Measurements from ENCODE around the gene CALB2. TPM values are rescaled to one million over a fixed set of nuclear protein-coding genes. Genes with fewer than 3 reads are reported as not detected.
A peak's percentile ranks its signal among the peaks of the same experiment; 100 is the strongest.

The CALB2 gene
- total RNA-seq, 2 experiments from 2014 or later = not detected

GRCh38 chr16:71426069-71426879 is 67.8 kb downstream of the CALB2 start:
- peaks cover 9% of the 10 kb centered on the region for H3K4me1 Mint-ChIP-seq
- H3K4me3 Mint-ChIP-seq = peak overlapping the region; percentile 58
- CTCF ChIA-PET = interaction anchor here (2.2 kb wide), 1 partner anchor 14 kb away, joined by 10 read pairs; no protein-coding TSS in a partner anchor

GRCh38 chr16:71426880-71427615 is 68.5 kb downstream of the CALB2 start:
- Mint-ChIP-seq H3K27ac (peak overlapping the region; percentile 46), H3K4me3 (peak overlapping the region; percentile 58), H3K4me1 (peaks cover 9% of the 10 kb centered on the region), H3K36me3 (no peaks in the 10 kb centered on the region), H3K27me3 (peaks cover 39% of the 10 kb centered on the region), H3K9me3 (ENCODE audit: low read depth) (no peaks in the 10 kb centered on the region)
- CTCF ChIA-PET = interaction anchor here (2.2 kb wide), 1 partner anchor 15 kb away, joined by 10 read pairs; no protein-coding TSS in a partner anchor
- ATAC-seq (peak; percentile 6), DNase-seq (no peak)

More at GRCh38 chr16:71426069-71426879, 67.8 kb downstream of the CALB2 start:
- no peaks in the 10 kb centered on the region for H3K36me3 Mint-ChIP-seq
- ATAC-seq (peak; percentile 79), DNase-seq (peak; percentile 69)
- peak overlapping the region; percentile 46 for H3K27ac Mint-ChIP-seq
- H3K9me3 Mint-ChIP-seq (ENCODE audit: low read depth) = no peaks in the 10 kb centered on the region
- peaks cover 39% of the 10 kb centered on the region for H3K27me3 Mint-ChIP-seq

- CTCF ChIA-PET = interaction anchor here (2.5 kb wide), 1 partner anchor 16 kb away, joined by 7 read pairs; no protein-coding TSS in a partner anchor
- Mint-ChIP-seq H3K9me3 (ENCODE audit: low read depth) (no peaks in the 10 kb centered on the region), H3K27me3 (peaks cover 39% of the 10 kb centered on the region), H3K27ac (no peak overlapping the region), H3K4me3 (no peak overlapping the region), H3K4me1 (peaks cover 12% of the 10 kb centered on the region), H3K36me3 (no peaks in the 10 kb centered on the region)
- ATAC-seq = no peak
- no peak for DNase-seq
These were observed 69.9 kb downstream of the CALB2 start for GRCh38 chr16:71428385-71428784.

- Mint-ChIP-seq H3K27me3 (peaks cover 38% of the 10 kb centered on the region), H3K27ac (no peak overlapping the region), H3K36me3 (no peaks in the 10 kb centered on the region), H3K9me3 (ENCODE audit: low read depth) (no peaks in the 10 kb centered on the region), H3K4me1 (peaks cover 12% of the 10 kb centered on the region), H3K4me3 (no peak overlapping the region)
- ATAC-seq (no peak), DNase-seq (no peak)
- CTCF ChIA-PET = interaction anchor here (1.7 to 2.5 kb wide), 2 partner anchors 15 to 16 kb away, joined by 3 to 7 read pairs; no protein-coding TSS in a partner anchor
These were observed 70.4 kb downstream of the CALB2 start for GRCh38 chr16:71428883-71429282.

- H3K36me3 Mint-ChIP-seq = no peaks in the 10 kb centered on the region
- H3K4me1 Mint-ChIP-seq = peaks cover 12% of the 10 kb centered on the region
- ATAC-seq = no peak
- no peak for DNase-seq
- no peaks in the 10 kb centered on the region for H3K9me3 Mint-ChIP-seq (ENCODE audit: low read depth)
- H3K27me3 Mint-ChIP-seq = peaks cover 33% of the 10 kb centered on the region
- H3K4me3 Mint-ChIP-seq = no peak overlapping the region
- CTCF ChIA-PET = interaction anchor here (1.7 to 2.5 kb wide), 2 partner anchors 15 to 17 kb away, joined by 3 to 7 read pairs; no protein-coding TSS in a partner anchor
- H3K27ac Mint-ChIP-seq = no peak overlapping the region
These were observed 71.1 kb downstream of the CALB2 start for GRCh38 chr16:71429581-71429980.

- H3K4me1 Mint-ChIP-seq = peaks cover 12% of the 10 kb centered on the region
- no peaks in the 10 kb centered on the region for H3K36me3 Mint-ChIP-seq
- H3K27me3 Mint-ChIP-seq = peaks cover 23% of the 10 kb centered on the region
- no peak overlapping the region for H3K27ac Mint-ChIP-seq
- ATAC-seq (no peak), DNase-seq (no peak)
- no peak overlapping the region for H3K4me3 Mint-ChIP-seq
- no peaks in the 10 kb centered on the region for H3K9me3 Mint-ChIP-seq (ENCODE audit: low read depth)
- CTCF ChIA-PET = interaction anchor here (1.7 kb wide), 1 partner anchor 16 kb away, joined by 3 read pairs; no protein-coding TSS in a partner anchor
These were observed 72.2 kb downstream of the CALB2 start for GRCh38 chr16:71430744-71431143.

GRCh38 chr16:71431176-71431575 is 72.7 kb downstream of the CALB2 start:
- no peak for DNase-seq
- Mint-ChIP-seq H3K4me3 (no peak overlapping the region), H3K27ac (no peak overlapping the region), H3K36me3 (no peaks in the 10 kb centered on the region), H3K27me3 (peaks cover 18% of the 10 kb centered on the region), H3K9me3 (ENCODE audit: low read depth) (no peaks in the 10 kb centered on the region), H3K4me1 (peaks cover 12% of the 10 kb centered on the region)
- ATAC-seq = no peak
- CTCF ChIA-PET = no interaction called here

GRCh38 chr16:71431991-71432390 is 73.5 kb downstream of the CALB2 start:
- Mint-ChIP-seq H3K27ac (no peak overlapping the region), H3K36me3 (no peaks in the 10 kb centered on the region), H3K9me3 (ENCODE audit: low read depth) (no peaks in the 10 kb centered on the region), H3K4me3 (no peak overlapping the region), H3K27me3 (peaks cover 13% of the 10 kb centered on the region), H3K4me1 (peaks cover 6% of the 10 kb centered on the region)
- no peak for DNase-seq
- CTCF ChIA-PET = no interaction called here
- no peak for ATAC-seq

- Mint-ChIP-seq H3K4me1 (peaks cover 4% of the 10 kb centered on the region), H3K9me3 (ENCODE audit: low read depth) (no peaks in the 10 kb centered on the region), H3K36me3 (no peaks in the 10 kb centered on the region), H3K27ac (no peak overlapping the region), H3K4me3 (no peak overlapping the region), H3K27me3 (peaks cover 9% of the 10 kb centered on the region)
- CTCF ChIA-PET = interaction anchor here (1.8 kb wide), 1 partner anchor 21 kb away, joined by 5 read pairs; no protein-coding TSS in a partner anchor
- ATAC-seq (no peak), DNase-seq (no peak)
These were observed 74.4 kb downstream of the CALB2 start for GRCh38 chr16:71432906-71433305.

GRCh38 chr16:71436473-71436872 is 78.0 kb downstream of the CALB2 start:
- no peaks in the 10 kb centered on the region for H3K36me3 Mint-ChIP-seq
- ATAC-seq = no peak
- CTCF ChIA-PET = interaction anchor here (0.7 kb wide), 1 partner anchor 24 kb away, joined by 3 read pairs; no protein-coding TSS in a partner anchor
- DNase-seq = no peak
- peaks cover 3% of the 10 kb centered on the region for H3K27me3 Mint-ChIP-seq
- no peak overlapping the region for H3K4me3 Mint-ChIP-seq
- peaks cover 6% of the 10 kb centered on the region for H3K4me1 Mint-ChIP-seq
- no peak overlapping the region for H3K27ac Mint-ChIP-seq
- H3K9me3 Mint-ChIP-seq (ENCODE audit: low read depth) = no peaks in the 10 kb centered on the region

GRCh38 chr16:71439523-71439922 is 81.0 kb downstream of the CALB2 start:
- Mint-ChIP-seq H3K36me3 (no peaks in the 10 kb centered on the region), H3K4me1 (peaks cover 3% of the 10 kb centered on the region), H3K27ac (no peak overlapping the region), H3K27me3 (peaks cover 3% of the 10 kb centered on the region), H3K9me3 (ENCODE audit: low read depth) (peaks cover 4% of the 10 kb centered on the region), H3K4me3 (no peak overlapping the region)
- no peak for ATAC-seq
- DNase-seq = no peak
- CTCF ChIA-PET = no interaction called here
